SIG-M5 treated with dmso at 0.1 percent for 504 hours (cell line): ENCODE measurements around the gene UBE2R2.
A peak's percentile ranks its signal among the peaks of the same experiment; 100 is the strongest.
"Not testable (repeated sequence)": the region's sequence is repeated elsewhere in the genome, so short reads cannot be mapped to it uniquely, and the experiment has no call there.

Experiments used
- DNase-seq: peaks from one replicate; lab custom pipeline; 2025; ENCODE audit not compliant: unreplicated experiment; lab: John Stamatoyannopoulos, UW

UBE2R2 gene

GRCh38 chr9:33798545-33798944 is 18.4 kb upstream of the UBE2R2 start:
- no peak for DNase-seq

- DNase-seq: no peak
Measured at GRCh38 chr9:33799928-33800704, 16.8 kb upstream of the UBE2R2 start.

DNA sequence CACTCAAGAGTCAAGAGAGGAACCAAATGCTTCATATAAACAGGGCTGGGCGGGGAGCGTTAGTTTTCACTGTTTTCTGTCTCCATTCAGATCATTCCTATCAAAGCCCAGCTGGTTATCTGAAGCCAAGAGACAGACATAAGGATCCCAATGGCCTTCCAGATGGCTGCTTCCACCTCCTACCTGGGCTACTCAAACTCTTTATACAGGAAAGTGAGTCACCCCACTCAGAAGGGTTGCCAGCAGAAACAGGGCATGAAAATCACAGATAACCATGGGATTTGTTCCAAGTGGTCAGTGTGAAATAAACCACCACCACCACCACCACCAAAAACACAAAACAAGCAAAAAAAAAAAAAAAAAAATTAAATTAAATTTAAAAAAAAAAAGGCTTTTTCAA is 16.1 kb upstream of the UBE2R2 start:
- DNase-seq: no peak

DNA sequence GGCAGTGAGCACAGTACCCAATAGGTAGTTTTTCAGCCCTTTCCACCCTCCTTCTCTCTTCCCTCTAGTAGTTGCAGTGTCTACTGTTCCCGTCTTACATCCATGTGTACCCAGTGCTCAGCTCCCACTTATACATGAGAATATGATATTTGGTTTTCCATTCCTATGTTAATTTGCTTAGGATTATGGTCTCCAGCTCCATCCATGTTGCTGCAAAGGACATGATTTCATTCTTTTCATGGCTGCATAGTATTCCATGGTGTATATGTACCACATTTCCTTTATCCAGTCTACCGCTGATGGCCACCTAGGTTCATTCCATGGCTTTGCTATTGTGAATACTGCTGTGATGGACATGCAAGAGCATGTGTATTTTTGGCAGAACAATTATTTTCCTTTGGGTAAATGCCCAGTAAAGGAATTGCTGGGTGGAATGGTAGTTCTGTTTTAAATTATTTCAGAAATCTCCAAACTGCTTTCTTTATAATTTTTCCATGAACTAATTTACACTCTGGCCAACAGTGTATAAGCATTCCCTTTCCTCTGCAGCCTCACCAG is 14.9 kb upstream of the UBE2R2 start:
- not testable (repeated sequence) for DNase-seq

GRCh38 chr9:33804196-33804595 is 12.8 kb upstream of the UBE2R2 start:
- DNase-seq: not testable (repeated sequence)

- DNase-seq: not testable (repeated sequence)
Measured at GRCh38 chr9:33807156-33807555, 9.8 kb upstream of the UBE2R2 start.

GRCh38 chr9:33808979-33809322 is 8.0 kb upstream of the UBE2R2 start:
- DNase-seq: not testable (repeated sequence)

DNA sequence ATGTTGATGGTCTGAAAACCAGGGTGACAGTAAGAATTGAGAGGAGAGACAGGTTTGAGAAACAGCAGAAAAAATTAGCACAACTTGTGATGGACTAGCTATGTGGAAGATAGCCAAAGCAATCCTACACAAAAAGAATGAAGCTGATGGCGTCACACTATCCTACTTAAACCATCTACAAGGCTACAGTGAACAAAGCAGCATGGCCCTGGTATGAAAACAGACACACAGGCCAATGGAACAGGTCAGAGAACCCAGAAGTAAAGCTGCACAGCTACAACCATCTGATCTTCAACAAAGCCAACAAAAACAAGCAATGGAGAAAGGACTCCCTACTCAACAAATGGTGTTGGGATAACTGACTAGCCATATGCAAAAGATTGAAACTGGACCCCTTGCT is 7.5 kb upstream of the UBE2R2 start:
- no peak for DNase-seq

DNA sequence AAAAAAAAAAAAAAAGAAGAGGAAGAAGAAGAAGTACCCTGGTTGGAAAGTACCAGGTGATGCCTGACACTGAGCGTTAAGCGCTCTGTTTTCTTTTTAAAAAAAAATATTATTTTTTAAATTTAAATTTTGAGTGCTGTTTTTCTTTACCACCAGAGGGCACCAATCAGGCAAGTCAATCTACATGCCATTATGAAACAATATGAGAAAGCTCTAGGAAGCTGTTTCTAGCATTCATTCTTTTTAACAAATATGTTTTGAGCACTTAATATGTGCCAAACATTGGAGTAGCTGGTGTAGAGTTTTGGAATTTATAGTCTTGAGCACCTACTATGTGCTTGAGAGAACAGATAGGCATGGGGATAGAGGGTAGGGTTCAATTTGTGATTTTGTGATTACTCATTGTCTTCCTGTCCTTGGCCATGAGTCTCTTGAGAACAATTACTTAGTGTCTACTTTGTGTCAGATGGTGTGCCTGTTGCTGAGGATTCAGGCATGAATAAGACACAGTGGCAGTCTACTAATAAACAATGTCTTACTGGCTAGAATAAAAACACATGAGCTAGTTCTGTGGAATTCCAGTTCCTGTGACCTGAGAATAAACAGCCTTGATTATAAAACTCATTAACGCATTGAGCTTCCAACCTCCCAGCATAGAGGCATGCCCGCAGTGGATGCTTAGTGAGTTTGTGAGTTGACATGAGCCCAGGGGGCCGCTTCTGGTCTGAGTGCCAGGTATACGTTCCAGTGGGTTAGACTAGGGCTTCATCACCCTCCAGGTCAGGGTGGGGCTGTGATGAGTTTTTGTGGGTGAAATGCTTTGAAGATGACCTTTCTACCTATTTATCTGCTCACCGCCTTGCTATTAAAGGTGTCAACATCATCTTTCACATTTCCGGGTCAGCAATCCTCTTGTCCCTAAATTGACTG is 3.0 kb upstream of the UBE2R2 start:
- peak; percentile 64 for DNase-seq

GRCh38 chr9:33815781-33816180 is 1.2 kb upstream of the UBE2R2 start:
- no peak for DNase-seq

DNA sequence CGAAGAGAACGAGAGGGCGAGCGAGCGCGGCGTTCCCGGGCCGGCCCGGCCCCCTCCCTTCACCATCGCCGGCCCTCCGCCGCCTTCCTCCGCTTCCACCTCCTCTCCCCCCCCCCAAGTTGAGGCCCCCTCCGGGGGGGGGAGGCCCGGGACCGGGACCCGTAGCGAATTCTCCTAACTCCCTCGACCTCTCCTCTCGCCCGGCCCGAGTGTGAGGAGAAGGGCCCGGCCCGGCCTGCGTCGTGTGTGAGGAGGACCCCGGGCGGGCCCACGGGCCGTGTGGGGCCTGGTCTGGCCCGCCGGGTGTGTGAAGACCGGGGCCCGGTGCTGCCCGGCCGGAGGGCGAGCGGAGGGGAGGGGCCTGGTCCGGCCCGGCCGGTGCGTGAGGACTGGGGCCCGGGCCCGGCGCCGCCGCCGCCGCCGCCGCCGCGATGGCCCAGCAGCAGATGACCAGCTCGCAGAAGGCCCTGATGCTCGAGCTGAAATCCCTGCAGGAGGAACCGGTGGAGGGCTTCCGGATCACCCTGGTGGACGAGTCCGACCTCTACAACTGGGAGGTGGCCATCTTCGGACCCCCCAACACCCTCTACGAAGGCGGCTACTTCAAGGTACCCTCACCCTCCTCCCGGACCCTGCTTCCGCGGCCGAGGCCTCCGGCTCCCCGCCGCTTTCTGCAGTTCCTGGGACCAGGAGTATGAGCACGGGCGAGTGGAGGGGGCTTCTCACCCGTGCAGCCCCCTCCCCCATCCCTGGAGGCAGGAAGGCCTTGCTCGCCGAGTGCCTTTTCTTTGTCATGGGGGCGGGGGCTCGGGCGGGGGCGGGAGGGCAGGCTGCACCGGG is 587 bp downstream of the UBE2R2 start:
- DNase-seq: peak; percentile 48

GRCh38 chr9:33818167-33818846 is 1.3 kb downstream of the UBE2R2 start:
- DNase-seq: peak; percentile 28

DNA sequence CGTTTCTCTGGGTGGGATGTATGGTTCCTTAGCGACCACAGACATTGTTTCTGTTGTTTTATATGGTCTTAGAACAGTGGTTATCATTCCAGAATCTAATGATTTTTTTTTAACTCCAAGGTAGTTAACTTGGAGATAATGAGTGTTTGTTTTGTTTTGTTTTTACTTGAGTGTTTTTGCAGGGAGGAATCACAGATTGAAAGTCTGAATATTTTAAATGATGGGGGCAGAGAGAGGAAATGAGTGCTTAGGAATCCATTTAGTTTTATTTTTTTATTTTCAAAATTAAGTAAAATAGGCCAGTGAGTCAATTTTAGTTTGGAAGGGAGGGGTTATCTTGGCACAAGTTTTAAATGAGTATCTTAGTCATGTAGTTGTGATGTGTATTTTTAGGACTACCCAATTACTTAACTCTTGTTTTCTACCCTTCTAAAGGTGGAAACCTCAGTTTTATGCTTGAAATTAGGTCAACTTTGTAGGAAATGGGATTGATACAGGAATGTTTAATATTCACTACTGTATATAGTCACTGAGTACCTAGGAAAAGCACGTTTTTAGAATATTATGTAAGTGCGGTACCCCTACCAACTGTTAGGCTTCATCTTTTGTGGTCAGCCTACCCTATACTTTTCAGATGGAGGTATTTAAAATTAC is 2.0 kb downstream of the UBE2R2 start:
- no peak for DNase-seq

GRCh38 chr9:33820231-33820745 is 3.3 kb downstream of the UBE2R2 start:
- DNase-seq: no peak

DNA sequence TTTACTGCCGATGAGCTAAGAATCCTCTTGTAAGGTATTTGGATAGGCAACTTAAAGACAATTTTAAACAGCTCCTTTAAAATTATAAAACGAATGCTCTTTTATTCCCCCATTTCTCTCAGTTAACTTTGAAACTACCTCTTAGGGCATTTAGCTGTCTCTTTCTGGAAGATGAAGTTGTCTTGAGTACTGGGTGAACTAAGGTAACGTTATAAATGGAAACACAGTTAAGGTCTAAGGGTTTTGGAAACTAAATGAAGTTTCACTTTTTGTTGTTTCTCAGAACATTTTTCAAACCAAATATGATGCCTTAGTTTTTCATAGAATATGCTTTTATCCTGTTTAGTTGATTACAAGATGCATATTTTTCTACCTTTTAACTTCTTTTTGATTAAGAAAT is 6.8 kb downstream of the UBE2R2 start:
- no peak for DNase-seq

GRCh38 chr9:33827285-33827684 is 10.3 kb downstream of the UBE2R2 start:
- not testable (repeated sequence) for DNase-seq

- peak; percentile 25 for DNase-seq
Measured at GRCh38 chr9:33829641-33830230, 12.8 kb downstream of the UBE2R2 start.

GRCh38 chr9:33835625-33836260 is 18.8 kb downstream of the UBE2R2 start:
- DNase-seq: no peak

DNA sequence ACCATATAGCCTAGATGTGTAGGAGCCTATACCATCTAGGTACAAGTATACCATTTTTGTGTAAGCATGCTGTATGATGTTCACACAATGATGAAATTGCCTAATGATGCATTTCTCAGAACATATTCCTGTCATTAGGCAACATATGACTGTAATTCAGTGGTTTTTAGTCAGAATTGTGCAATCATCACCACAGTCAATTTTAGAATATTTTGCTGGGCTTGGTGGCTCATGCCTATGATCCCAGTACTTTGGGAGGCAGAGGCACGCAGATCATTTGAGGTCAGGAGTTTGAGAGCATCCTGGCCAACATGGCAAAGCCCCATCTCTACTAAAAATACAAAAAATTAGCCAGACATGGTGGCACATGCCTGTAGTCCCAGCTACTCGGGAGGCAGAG is 19.3 kb downstream of the UBE2R2 start:
- DNase-seq: peak; percentile 94
